CD4-positive, alpha-beta T cell treated with Interleukin-12 subunit alpha and Interleukin-12 subunit beta, for 1 hour (primary cell): ENCODE data around the gene SNAPC1.
A peak's percentile ranks its signal among the peaks of the same experiment; 100 is the strongest.
"Not testable (repeated sequence)": the region's sequence is repeated elsewhere in the genome, so short reads cannot be mapped to it uniquely, and the experiment has no call there.

Source experiments
- DNase-seq: peaks from one replicate; pipeline ENCODE4 v3.0.0-alpha.2; 2020

SNAPC1 gene

DNA sequence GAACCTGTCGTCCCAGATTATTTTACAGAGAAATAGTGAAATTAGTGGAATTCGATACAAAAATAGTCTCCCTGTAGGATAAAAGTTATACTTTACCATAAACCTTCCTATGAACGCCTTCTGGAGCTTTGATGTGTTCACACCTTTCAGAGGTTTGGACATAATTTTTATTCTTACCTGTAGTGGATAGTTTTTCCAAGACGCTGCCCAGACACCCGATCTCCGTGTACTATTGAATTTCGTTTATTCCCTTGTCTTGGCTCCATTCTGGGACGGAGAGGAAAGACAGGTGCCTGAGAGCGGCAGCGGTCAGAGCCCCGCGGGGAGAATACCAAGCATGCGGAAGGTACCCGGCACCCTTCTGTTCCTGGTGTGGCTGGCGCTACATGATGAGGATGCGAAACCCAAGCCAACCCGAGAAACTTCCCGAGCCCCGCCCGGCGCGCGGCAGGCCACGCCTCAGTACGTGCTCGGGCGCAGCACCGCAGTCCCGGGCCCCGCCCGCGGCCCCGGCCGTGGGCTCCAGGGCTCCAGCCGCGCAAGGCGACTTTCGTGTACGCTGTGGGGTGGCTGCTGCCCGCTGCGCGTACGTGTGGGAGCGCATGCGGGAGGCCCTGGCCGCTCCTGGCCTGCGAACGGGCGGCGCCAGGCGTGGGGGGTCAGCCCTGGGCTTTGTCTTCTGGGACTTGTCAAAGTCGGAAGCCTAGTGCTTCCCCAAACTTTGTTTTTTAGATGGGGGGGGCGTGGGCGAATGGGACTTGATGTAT is 11.3 kb upstream of the SNAPC1 start:
- peak; percentile 82 for DNase-seq

- no peak for DNase-seq
Observed at GRCh38 chr14:61751475-61751989, 10.7 kb upstream of the SNAPC1 start.

DNA sequence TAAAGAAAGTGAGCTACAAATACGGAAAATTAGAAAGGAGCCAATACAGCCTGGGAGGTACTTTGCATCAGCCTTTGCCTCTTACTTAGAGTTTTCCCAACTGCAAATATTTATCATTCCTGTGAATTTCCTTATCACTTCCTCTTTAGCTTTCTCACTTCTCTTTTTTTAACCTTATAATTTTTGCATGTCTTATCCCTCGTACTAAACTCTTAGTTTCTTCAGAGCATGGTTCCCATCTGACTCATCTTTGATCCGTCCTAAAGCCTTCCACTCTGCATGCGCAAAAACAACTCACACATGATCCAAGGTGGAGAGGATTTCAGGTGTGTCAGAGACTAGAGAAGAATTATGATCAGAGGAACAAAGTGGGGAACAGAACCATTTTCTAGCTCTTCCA is 9.6 kb upstream of the SNAPC1 start:
- DNase-seq: no peak

- DNase-seq: no peak
Observed at GRCh38 chr14:61753631-61754030, 8.6 kb upstream of the SNAPC1 start.

- no peak for DNase-seq
Observed at GRCh38 chr14:61754627-61755381, 7.4 kb upstream of the SNAPC1 start.

GRCh38 chr14:61755382-61755742 is 6.9 kb upstream of the SNAPC1 start:
- not testable (repeated sequence) for DNase-seq

GRCh38 chr14:61756135-61756534 is 6.1 kb upstream of the SNAPC1 start:
- no peak for DNase-seq

DNA sequence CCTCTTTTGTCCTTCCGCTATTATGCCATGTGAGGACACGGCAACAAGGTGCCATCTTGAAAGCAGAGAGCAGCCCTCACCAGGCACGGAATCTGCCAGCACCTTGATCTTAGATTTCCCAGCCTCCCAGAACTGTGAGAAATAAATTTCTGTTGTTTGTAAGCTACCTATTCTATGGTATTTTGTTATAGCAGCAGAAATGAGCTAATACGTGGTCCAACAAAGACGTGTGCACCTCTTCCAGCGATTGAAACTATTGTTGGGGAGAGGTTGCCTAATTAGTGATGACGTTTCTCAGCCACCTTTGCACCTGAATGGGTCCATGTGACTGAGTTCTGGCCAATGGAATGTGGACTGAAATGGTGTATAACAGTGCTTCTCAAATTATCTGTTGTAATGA is 2.3 kb upstream of the SNAPC1 start:
- DNase-seq: no peak

GRCh38 chr14:61761557-61761956 is 663 bp upstream of the SNAPC1 start:
- no peak for DNase-seq

DNA sequence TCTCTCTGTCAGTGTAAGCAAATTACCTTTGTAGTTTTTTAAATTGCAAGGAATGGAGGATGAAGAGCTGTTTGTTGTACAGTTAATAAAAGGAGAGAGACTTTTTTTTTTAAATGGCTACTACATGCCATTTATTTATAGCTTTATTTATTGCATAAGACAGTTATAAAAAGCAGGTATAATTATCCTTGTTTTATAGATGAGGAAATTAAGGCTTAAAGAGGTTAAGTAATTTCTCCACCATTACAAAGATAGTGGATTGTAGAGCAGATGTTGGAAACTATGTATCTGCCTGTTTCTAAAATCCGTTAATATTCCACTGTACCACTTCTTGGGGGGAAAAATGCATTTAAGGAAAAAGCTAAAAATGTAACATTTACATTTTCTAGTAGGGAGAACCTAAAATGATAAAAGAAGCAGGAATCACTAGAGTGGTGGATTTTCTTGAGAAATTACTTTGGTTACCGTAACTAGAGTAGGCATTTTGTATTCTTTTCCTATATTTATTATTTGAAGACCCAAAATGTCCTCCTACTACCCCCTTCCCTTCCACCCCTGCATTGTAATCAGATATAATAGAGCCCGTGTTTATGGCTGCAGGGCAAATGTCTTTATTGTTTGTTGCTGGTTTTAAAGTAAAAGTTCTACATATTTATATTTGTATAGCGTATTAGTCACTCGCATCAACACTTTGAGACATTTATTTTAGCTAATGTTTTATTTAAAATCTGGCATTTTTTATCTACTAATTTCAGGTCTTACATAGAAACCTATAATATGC is 2.3 kb downstream of the SNAPC1 start:
- DNase-seq: no peak

DNA sequence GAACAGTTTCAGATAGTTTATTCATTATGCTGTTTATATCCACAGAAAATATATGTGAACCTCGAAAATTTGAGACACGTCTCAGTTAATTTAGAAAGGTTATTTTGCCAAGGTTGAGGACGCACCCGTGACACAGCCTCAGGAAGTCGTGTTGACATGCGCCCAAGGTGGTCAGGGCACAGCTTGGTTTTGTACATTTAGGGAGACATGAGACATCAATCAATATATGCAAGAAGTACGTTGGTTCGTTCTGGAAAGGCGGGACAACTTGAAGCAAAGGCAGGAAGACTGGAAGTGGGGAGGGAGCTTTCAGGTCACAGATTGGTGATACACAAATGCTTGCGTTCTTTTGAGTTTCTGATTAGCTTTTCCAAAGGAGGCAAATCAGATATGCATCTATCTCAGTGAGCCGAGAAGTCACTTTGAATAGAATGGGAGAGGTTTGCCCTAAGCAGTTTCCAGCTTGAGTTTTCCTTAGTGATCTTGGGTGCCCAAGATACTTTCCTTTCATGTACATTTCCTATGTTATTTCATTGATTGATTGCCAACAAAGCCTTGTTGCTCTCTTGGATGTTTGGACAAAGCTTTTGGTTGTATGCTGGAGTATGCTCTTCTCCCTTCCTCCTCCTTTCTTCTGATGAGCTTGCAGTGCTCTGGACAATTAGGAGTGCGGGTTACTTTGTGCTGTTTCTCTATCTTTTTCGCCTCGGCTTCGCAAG is 3.2 kb downstream of the SNAPC1 start:
- DNase-seq: no peak

DNA sequence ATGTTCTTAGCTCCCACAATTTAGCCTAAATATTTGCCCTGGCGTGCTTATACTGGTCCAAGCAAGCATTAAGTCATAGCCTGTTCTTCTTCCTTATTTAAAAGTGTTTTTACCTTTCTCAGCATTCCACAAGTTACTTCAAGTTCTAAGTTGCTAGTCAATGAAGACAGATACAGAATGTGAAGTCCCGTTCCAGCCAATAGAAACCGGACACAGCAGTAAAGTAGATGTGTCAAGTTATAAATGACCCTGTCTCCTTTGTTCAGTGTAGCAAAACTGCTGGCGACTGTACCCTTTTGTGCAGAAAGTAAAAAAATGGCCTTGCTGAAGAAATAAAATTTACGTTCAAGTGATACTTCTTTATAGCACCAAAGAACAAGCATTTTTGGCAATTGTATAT is 3.9 kb downstream of the SNAPC1 start:
- DNase-seq: no peak

DNA sequence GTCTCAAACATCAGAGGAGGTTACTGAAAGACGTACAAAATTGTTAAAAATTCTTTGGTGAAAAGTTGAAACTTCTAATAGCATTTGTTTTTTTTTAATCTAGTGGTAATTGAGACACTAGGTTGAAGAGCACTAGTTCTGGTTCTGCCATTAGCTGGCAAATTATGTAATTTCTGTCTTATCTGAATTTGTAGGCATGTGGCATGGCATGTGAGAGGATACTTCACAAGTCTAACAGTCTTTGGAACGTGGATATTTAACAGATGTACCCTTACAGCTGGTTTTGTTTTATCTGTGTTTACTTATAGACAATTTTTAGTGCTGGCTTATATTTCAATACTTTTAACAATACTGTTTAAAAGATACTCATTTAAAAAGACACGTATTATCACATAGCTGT is 6.0 kb downstream of the SNAPC1 start:
- DNase-seq: no peak

GRCh38 chr14:61769893-61770292 is 7.7 kb downstream of the SNAPC1 start:
- DNase-seq: no peak

- DNase-seq: no peak
Observed at GRCh38 chr14:61774861-61775260, 12.6 kb downstream of the SNAPC1 start.

DNA sequence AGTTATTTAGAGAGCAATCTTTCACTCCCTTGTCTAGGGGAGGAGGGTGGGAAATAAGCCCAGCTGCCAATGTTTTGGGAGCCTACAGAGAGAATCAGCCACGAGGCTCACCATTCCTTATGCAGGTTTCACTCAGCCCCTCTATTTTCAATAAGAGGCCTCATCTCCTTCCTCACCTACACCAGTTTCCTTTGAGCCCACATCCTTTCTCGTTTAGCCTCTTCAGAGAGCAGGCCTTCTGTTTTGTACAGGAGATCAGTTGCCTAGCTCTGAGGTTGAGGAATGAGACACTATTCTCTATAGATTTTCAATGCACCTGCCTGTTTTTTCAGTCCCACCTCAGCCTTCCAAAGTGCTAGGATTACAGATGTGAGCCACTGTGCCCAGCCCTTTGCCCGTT is 17.9 kb downstream of the SNAPC1 start:
- DNase-seq: peak; percentile 16

- DNase-seq: no peak
Observed at GRCh38 chr14:61797309-61797708, 35.1 kb downstream of the SNAPC1 start.

GRCh38 chr14:61802010-61802568 is 39.9 kb downstream of the SNAPC1 start:
- no peak for DNase-seq

DNA sequence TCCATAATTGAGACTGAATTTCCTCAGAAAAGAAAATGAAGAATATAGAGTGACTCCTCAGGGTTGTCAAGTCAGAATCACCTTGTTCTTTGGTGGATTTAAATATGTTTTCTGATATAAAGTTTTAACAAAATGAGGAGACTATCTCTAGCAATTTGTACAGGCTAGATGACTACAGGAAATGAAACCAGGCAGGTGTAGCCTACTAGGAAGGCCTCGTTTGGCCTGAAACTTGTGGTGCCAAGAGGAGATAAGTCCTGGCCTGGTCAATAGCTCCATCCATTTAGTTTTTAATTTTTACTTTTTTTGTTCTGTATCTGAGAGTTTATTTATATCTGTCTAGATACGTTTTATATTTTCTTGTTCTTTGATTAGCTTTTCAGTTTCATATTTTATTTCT is 41.5 kb downstream of the SNAPC1 start:
- DNase-seq: no peak

DNA sequence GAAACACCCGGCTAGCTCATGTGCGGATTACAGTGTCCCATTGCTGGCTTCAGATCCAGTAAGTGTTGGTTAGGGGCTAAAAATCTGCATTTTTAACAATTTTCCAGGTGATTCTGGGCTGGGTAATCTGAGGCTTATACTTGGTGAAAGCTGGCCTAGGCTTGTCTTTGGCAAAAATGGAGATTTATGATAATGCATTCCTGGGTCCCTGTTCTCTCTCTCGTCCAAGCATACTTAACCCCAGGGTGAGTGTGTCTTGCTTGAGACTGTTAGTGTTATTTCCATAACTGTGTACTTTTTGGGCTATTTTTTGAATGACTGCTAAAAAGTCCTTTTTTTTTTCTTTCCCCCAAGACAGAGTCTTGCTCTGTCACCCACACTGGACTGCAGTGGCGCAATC is 43.2 kb downstream of the SNAPC1 start:
- no peak for DNase-seq

DNA sequence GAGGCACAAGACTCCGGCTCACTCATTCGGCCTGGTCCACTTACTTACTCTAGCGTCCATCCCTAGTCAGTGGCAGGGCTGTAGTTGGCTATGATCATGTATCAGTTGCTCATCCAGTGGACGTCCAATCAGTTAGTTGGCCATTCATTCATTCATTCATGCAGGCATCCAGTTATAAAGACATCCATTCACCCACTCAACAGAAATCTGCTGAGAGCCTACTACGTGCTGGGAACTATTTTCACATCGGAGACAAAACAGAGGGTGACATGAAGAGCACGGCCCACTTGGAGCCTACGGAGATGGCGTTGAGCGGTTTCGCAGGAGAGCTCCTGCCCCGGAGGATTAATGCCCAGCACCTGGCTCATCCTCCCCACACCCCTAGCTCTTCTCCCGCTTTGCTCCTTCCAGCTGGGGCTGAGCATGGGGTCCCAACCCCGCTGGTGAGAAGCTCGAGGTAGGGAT is 49.7 kb downstream of the SNAPC1 start:
- no peak for DNase-seq

- no peak for DNase-seq
Observed at GRCh38 chr14:61812347-61813095, 50.3 kb downstream of the SNAPC1 start, which contains the start of gene SYT16. SYT16 (plus strand) TSS chr14:61812703.
